ENCODE results near the gene NR6A1.

Gene NR6A1

DNA sequence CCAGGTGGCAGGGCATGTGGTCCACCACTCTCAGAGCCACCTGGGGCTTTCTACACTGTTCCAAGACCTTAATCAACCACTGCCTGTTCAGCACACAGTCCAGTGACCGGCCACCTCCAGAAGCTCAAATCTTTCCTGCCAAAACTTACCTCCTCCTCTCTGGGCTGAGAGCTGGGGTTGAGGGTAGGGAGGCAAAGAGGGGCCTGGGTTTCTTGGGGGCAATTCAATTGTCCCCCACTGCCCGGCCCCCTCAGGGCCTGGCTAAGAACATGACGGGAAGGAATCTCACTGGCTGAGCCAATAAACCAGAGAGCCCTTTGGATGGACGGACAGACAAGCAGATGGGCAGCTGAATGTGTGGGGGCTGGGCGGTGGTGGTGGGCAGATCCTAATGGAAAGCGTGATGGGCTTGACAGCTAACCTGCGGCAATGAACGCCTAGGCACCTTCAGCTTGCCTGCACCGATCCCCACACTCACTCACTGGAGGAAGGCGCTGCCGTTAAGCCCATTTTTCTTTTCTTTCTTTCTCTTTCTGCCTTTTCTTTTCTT is 269.3 kb downstream of the NR6A1 start:
- Histone ChIP-seq H2AFZ (ENCODE audit: low read depth, low read length, severe bottlenecking) (no peak overlapping the region), H3K9me2 (replicated peaks; ENCODE audit: insufficient read depth, low read length) (no peaks in the 10 kb centered on the region), H3K27me3 (ENCODE audit: low read length) (no peaks in the 10 kb centered on the region), H3F3A (ENCODE audit: insufficient read depth) (no peaks in the 10 kb centered on the region), H3K27ac (ENCODE audit: low read depth, low read length) (no peak overlapping the region), H3K4me3 (ENCODE audit: insufficient read depth, low read length, poor library complexity, severe bottlenecking) (no peak overlapping the region), H3K9ac (ENCODE audit: low read length) (no peak overlapping the region), H4K20me1 (ENCODE audit: low read depth, low read length) (no peaks in the 10 kb centered on the region), H3K36me3 (ENCODE audit: low read length) (no peaks in the 10 kb centered on the region), H3K79me2 (ENCODE audit: insufficient read depth, low read length) (no peaks in the 10 kb centered on the region), H3K9me3 (ENCODE audit: insufficient read depth, low read length) (no peaks in the 10 kb centered on the region), H3K4me2 (ENCODE audit: low read depth, low read length, poor library complexity, severe bottlenecking) (no peak overlapping the region)
- TF ChIP-seq EZH2phosphoT487 (conservative IDR thresholded peaks at IDR 0.05; ENCODE audit: low read length): no peak
- TF ChIP-seq, protein P1, sequence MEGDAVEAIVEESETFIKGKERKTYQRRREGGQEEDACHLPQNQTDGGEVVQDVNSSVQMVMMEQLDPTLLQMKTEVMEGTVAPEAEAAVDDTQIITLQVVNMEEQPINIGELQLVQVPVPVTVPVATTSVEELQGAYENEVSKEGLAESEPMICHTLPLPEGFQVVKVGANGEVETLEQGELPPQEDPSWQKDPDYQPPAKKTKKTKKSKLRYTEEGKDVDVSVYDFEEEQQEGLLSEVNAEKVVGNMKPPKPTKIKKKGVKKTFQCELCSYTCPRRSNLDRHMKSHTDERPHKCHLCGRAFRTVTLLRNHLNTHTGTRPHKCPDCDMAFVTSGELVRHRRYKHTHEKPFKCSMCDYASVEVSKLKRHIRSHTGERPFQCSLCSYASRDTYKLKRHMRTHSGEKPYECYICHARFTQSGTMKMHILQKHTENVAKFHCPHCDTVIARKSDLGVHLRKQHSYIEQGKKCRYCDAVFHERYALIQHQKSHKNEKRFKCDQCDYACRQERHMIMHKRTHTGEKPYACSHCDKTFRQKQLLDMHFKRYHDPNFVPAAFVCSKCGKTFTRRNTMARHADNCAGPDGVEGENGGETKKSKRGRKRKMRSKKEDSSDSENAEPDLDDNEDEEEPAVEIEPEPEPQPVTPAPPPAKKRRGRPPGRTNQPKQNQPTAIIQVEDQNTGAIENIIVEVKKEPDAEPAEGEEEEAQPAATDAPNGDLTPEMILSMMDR (IDR thresholded peaks at IDR 0.05; ENCODE audit: insufficient read depth, low read length, poor library complexity, severe bottlenecking): no peak

DNA sequence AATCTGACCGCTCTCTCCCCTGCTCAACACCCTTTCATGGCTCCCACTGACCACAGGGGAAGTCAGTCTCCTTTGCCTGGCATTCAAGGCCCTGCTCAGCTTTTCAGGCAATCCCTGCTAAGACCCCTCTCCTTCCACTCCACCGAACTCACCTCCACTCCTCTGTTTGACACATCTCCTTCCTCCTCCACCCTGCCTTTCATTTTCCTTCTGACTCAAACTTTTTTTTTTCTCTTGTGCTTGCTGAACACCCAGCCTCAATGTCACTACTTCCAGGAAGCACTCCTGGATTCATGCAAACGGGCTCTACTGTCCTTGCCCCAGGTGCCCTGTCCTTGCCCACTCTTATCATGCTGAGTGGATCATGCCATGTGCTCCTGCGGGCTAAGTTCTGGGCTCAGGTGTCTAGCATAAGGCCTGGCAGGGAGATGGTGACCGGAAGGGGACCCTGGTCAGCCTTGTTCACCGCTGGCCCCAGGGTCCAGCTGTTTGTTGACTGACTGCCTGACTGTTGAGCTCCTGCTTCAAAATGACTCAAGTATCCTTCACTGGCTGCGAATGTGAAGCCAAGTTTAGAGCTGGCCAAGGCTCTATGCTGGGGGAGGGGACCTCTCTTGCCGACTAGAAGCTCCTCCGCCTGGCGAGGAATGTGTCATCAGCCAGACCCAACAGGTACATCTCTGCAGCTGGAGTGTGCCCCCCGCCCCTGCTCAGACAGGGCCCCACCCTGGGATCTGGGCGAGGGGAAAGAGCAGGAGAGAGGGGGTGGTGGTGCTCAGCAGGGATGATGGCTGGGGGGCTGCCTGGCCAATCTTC is 270.1 kb downstream of the NR6A1 start:
- Histone ChIP-seq H3F3A (ENCODE audit: insufficient read depth) (no peaks in the 10 kb centered on the region), H3K9me3 (ENCODE audit: insufficient read depth, low read length) (no peaks in the 10 kb centered on the region), H3K9ac (ENCODE audit: low read length) (no peak overlapping the region), H3K36me3 (ENCODE audit: low read length) (no peaks in the 10 kb centered on the region), H3K9me2 (replicated peaks; ENCODE audit: insufficient read depth, low read length) (no peaks in the 10 kb centered on the region), H3K27me3 (ENCODE audit: low read length) (no peaks in the 10 kb centered on the region), H3K4me3 (ENCODE audit: insufficient read depth, low read length, poor library complexity, severe bottlenecking) (no peak overlapping the region), H2AFZ (ENCODE audit: low read depth, low read length, severe bottlenecking) (no peak overlapping the region), H3K79me2 (ENCODE audit: insufficient read depth, low read length) (no peaks in the 10 kb centered on the region), H4K20me1 (ENCODE audit: low read depth, low read length) (no peaks in the 10 kb centered on the region), H3K4me2 (ENCODE audit: low read depth, low read length, poor library complexity, severe bottlenecking) (no peak overlapping the region), H3K27ac (ENCODE audit: low read depth, low read length) (no peak overlapping the region)
- TF ChIP-seq, protein P1 (IDR thresholded peaks at IDR 0.05; ENCODE audit: insufficient read depth, low read length, poor library complexity, severe bottlenecking): no peak
- no peak for TF ChIP-seq EZH2phosphoT487 (conservative IDR thresholded peaks at IDR 0.05; ENCODE audit: low read length)

DNA sequence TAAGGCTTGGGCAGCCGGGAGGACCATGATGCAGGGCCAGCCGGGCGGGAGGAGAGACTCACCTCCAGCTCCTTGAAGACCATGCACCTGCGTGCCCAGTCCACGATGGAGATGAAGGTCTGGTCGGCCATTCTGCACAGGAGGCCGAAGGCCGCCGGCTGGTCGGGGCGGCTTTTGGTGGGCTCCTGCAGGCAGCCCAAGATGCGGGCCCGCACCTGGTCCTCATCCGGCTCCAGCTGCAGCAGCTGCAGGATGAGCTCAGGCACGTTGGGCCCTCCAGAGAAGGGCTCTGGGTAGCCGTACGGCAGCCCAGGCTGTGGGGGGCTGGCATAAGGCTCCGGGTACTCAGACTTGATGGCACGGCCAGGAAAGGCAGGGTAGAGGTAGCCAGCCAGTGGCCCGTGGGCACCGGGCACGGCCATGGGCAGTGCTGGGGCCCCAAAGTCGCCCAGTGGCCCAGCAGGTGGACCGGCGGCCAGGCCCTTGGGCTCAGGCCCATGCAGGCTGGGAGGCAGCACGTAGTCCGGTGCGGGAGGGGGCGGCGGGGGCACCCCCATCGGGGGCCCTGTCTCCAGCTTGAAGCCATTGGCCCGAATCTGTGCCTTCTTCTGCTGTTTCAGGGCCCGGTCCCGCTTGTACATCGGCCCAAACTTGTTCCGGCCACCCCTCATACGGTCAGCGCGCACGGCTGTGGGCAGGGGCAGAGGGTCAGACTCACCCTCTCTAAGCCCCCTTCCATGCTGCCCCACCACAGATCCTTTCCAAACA is 270.9 kb downstream of the NR6A1 start:
- Histone ChIP-seq H4K20me1 (ENCODE audit: low read depth, low read length) (no peaks in the 10 kb centered on the region), H3K27ac (ENCODE audit: low read depth, low read length) (no peak overlapping the region), H3F3A (ENCODE audit: insufficient read depth) (no peaks in the 10 kb centered on the region), H2AFZ (ENCODE audit: low read depth, low read length, severe bottlenecking) (no peak overlapping the region), H3K27me3 (ENCODE audit: low read length) (no peaks in the 10 kb centered on the region), H3K9me2 (replicated peaks; ENCODE audit: insufficient read depth, low read length) (no peaks in the 10 kb centered on the region), H3K9me3 (ENCODE audit: insufficient read depth, low read length) (no peaks in the 10 kb centered on the region), H3K4me2 (ENCODE audit: low read depth, low read length, poor library complexity, severe bottlenecking) (no peak overlapping the region), H3K4me3 (ENCODE audit: insufficient read depth, low read length, poor library complexity, severe bottlenecking) (no peak overlapping the region), H3K9ac (ENCODE audit: low read length) (no peak overlapping the region), H3K79me2 (ENCODE audit: insufficient read depth, low read length) (no peaks in the 10 kb centered on the region), H3K36me3 (ENCODE audit: low read length) (no peaks in the 10 kb centered on the region)
- TF ChIP-seq, protein P1 (IDR thresholded peaks at IDR 0.05; ENCODE audit: insufficient read depth, low read length, poor library complexity, severe bottlenecking): no peak
- no peak for TF ChIP-seq EZH2phosphoT487 (conservative IDR thresholded peaks at IDR 0.05; ENCODE audit: low read length)
